Tongue (tissue), 2 donors: ENCODE measurements around the gene MLST8. TPM values are rescaled to one million over a fixed set of nuclear protein-coding genes. Genes with fewer than 3 reads are reported as not detected.
"Not testable (repeated sequence)": the region's sequence is repeated elsewhere in the genome, so short reads cannot be mapped to it uniquely, and the experiment has no call there.

ENCODE experiments used
- DNase-seq: peaks from one replicate; pipeline ENCODE4 v3.0.0-alpha.2; 2015
- total RNA-seq: library from RNA; depleted of rRNA; stranded (reverse); fragments of >200 nt; gene quantifications from one replicate; pipeline ENCODE4 v1.2.3, GENCODE V29; 2014

The MLST8 gene
- total RNA-seq, 1 donor from 2014 or later, result 27.0 TPM

DNA sequence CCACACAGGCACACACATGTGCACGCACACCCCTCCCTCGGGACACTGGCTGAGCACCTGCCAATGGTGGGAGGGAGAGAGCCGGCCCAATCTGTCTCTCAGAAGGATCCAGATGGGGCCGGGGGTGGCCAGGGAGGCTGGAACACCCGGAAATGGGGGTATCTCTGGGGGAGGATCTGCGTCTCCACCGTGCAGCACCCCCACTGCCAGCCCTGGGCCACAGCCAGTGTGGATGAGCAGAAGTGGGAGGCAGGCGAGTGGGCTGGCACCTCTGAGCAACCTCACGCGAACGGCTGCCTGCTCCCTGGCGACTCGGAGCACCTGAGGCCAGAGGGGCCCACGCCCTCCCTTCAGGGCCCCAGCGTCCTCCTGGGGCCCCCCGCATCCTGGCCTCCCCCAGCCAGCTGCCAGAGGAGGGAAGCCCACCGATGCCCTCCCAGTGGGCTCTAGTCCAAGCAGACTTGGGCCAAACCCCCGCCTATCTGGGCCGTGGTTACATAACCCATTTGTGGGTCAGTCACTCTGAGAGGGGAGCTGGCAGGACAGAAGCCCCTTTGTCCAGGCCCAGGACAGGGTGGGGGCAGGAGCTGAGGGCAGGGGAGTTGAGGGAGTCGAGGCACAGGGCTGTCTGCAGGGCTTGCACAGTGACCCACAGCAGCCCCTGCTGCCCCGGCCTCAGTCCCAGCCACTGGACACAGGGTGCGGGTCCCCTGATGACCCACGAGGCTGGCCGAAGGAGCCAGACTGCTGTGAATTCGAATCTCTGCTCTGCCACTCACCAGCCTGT lies 14.4 kb upstream of the MLST8 start:
- DNase-seq, result no peak

DNA sequence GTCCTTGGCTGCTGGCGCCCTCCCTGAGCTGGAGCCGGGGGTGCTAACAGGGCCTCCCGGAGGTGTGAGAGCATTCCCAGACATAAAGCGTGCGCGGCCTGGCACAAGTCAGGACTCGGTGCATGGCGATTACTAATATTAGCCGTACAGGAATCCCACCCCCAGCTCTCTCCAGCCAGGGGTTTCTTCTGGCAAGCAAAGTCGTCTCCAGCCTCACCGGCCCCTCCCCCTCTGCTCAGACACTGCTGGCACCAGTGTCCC lies 13.9 kb upstream of the MLST8 start:
- no peak for DNase-seq

GRCh38 chr16:2194166-2194834 lies 11.0 kb upstream of the MLST8 start:
- peak; percentile 59 for DNase-seq

DNA sequence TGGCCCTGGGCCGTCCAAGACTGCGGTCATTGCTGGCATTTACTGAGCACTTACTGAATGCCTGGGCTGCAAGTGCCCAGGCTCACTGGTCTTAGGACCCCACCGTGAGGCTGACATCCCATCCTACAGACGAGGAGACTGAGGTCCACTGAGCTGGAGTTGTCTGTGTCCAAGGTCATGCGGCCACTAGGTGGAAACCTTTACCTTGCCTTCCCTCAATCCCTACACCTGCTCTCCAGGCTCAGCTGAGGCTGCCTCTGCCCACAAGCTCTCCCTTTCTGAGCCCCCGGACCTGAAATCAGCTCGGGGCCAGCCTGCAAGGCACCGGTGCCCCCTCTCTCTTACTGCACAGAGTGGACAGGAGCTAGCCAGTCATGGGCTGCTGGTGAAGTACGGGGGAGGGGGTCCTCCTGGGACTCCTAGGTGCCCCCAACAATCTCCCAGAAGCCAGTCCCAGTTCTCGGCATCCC lies 10.4 kb upstream of the MLST8 start:
- peak; percentile 57 for DNase-seq

GRCh38 chr16:2195322-2196161 lies 9.7 kb upstream of the MLST8 start:
- no peak for DNase-seq

- DNase-seq, result peak; percentile 37
Measured at GRCh38 chr16:2196162-2196980, 8.9 kb upstream of the MLST8 start, which contains the start of gene CASKIN1. TSS of gene CASKIN1 (minus strand) at chr16:2196605. CDS start at chr16:2196432, 173 bp downstream.

GRCh38 chr16:2196981-2197511 lies 8.2 kb upstream of the MLST8 start:
- no peak for DNase-seq

GRCh38 chr16:2197765-2198164 lies 7.5 kb upstream of the MLST8 start:
- no peak for DNase-seq

DNA sequence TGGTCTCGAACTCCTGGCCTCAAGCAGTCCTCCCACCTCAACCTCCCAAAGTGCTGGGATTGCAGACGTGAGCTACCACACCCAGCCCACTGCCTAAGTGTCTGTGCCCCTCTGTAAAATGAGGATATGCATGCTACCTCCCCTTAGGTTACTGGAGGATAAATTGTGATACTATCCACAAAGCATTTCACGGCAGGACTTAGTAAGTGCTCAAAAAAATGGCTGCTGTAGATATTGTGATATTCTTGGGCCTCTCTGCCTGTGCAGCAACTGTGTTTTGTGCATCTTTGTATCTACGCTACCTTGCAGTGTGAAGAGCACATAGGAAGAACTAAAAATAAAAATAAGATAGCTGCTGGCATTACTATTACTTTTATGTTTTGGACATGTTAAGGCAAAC lies 7.0 kb upstream of the MLST8 start:
- no peak for DNase-seq

- DNase-seq, result no peak
Measured at GRCh38 chr16:2199095-2199494, 6.2 kb upstream of the MLST8 start.

GRCh38 chr16:2199621-2200139 lies 5.6 kb upstream of the MLST8 start:
- no peak for DNase-seq

GRCh38 chr16:2200313-2200712 lies 4.9 kb upstream of the MLST8 start:
- DNase-seq, result no peak

DNA sequence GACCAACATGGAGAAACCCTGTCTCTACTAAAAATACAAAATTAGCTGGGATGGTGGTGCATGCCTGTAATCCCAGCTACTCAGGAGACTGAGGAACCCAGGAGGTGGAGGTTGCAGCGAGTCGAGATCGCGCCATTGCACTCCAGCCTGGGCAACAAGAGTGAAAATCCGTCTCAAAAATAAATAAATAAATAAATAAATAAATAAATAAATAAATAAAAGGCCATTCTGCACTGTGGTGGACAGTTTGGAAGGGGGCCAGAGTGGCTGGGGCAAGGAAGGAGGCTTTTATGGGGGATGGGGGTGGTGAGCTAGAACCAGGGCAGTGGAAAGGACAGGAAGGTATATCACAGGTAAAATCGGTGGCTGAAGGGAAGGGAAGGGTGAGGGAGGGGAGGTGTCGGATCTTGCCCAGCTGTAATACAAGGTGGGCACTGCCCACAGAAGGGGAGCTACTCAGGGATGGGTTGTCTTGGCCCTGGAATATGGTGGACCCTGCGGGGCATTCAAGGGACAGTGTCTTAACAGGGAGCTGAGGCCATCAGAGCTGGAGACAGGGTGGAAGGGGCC lies 2.0 kb upstream of the MLST8 start:
- not testable (repeated sequence) for DNase-seq

DNA sequence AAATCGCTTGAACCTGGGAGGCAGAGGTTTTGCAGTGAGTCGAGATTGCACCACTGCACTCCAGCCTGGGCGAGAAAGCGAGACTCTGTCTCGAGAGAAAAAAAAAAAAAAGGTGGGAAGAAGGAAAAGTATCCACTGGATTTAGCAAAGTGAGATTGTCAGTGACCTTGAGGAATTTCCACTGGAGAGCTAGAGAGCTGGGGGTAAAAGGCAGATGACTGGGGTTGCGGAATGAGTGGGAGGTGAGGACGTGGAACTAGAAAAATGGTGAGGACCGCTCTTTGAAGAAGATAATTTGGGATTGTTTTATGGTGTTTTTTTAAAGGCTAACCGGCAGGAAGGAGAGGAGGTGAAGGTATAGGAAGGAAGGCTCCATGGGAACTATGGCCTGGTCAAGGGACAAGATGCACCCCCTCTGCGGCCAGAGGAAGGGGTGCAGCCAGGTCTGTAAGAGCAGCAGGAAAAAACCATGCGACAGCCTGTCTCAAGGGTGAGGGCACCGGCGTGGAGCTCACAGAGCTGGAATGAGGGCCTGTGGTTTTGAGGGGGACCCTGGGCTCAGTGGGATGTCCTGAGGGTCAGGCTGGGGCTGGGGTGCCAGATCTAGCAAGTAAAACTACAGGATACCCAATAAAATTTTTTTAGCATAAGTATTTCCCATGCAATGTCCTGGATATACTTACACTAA lies 694 bp upstream of the MLST8 start:
- DNase-seq, result no peak

- no peak for DNase-seq
Measured at GRCh38 chr16:2205967-2206313, 686 bp downstream of the MLST8 start.

DNA sequence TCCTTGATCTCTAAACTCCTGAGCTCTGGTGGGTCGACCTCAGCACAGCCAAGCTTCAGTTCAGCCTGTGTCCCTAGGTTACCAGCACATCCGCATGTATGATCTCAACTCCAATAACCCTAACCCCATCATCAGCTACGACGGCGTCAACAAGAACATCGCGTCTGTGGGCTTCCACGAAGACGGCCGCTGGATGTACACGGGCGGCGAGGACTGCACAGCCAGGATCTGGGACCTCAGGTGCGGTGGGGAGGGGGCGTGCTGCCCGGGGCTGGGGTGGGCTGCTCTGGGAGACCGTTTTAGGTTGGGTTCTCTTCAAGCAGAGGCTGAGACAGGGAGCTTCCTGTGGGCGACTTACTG lies 1.1 kb downstream of the MLST8 start:
- DNase-seq, result no peak

- DNase-seq, result no peak
Measured at GRCh38 chr16:2206780-2207433, 1.7 kb downstream of the MLST8 start.

GRCh38 chr16:2207872-2208271 lies 2.6 kb downstream of the MLST8 start:
- DNase-seq, result no peak

- DNase-seq, result no peak
Measured at GRCh38 chr16:2208308-2208707, 3.1 kb downstream of the MLST8 start.

- no peak for DNase-seq
Measured at GRCh38 chr16:2208772-2209171, 3.5 kb downstream of the MLST8 start.
